PC-9 (cell line): ENCODE data around the gene TTC4. TPM values are rescaled to one million over a fixed set of nuclear protein-coding genes. Genes with fewer than 3 reads are reported as not detected.

ENCODE experiments used
- BruUV-seq: library from RNA; stranded (reverse); fragments of 400-500 nt; replicated peaks from 2 replicates; lab custom pipeline; 2021; lab: Mats Ljungman, UMichigan
- CTCF ChIA-PET: fragments of 300-600 bp; sonication (Branson Sonifier 250); formaldehyde crosslinking; loops from one replicate; lab custom pipeline; 2022; ENCODE audit warnings: antibody characterized with exemption; lab: Charles Lee
- POLR2A ChIA-PET: fragments of 300-600 bp; sonication (Branson Sonifier 250); formaldehyde crosslinking; loops from one replicate; lab custom pipeline; 2022; ENCODE audit warnings: antibody characterized with exemption; ENCODE audit not compliant: unreplicated experiment; lab: Charles Lee
- DNase-seq, 2 experiments: peaks; one replicate each; pipeline versions ENCODE4 v3.0.0 to v3.0.0-alpha.2; 2015 to 2022; ENCODE audit warnings: mixed read lengths in 1 of 2
- H2AFZ ChIP-seq: fragments of 200-600 bp; sonication (generic); 2 replicates; pipeline ENCODE4 v1.8.1; 2017; ENCODE audit warnings: antibody characterized with exemption
- H3F3A ChIP-seq: fragments of 200-600 bp; sonication (generic); 2 replicates; pipeline ENCODE4 v1.8.1; 2017; ENCODE audit warnings: antibody characterized with exemption, mild to moderate bottlenecking, low read depth; ENCODE audit not compliant: insufficient read depth
- H3K27ac ChIP-seq: fragments of 200-600 bp; sonication (generic); 2 replicates; pipeline ENCODE4 v1.6.1; 2016; ENCODE audit warnings: mixed run types
- H3K27me3 ChIP-seq: fragments of 200-600 bp; sonication (generic); 2 replicates; pipeline ENCODE4 v1.6.1; 2016; ENCODE audit warnings: low read depth, mixed run types; ENCODE audit not compliant: insufficient read depth
- H3K36me3 ChIP-seq: fragments of 200-600 bp; sonication (generic); 2 replicates; pipeline ENCODE4 v1.6.1; 2016; ENCODE audit warnings: low read depth, mixed run types
- H3K4me1 ChIP-seq: fragments of 200-600 bp; sonication (generic); replicated peaks from 2 replicates; pipeline ENCODE4 v1.6.1; 2016; ENCODE audit warnings: mixed run types; ENCODE audit not compliant: insufficient read depth
- H3K4me2 ChIP-seq: fragments of 200-600 bp; sonication (generic); 2 replicates; pipeline ENCODE4 v1.6.1; 2017; ENCODE audit warnings: mixed run types
- H3K4me3 ChIP-seq: fragments of 200-600 bp; sonication (generic); 2 replicates; pipeline ENCODE4 v1.6.1; 2016; ENCODE audit warnings: mixed run types
- H3K79me2 ChIP-seq: fragments of 200-600 bp; sonication (generic); 2 replicates; pipeline ENCODE4 v1.6.1; 2017; ENCODE audit warnings: low read depth, mixed run types
- H3K9me2 ChIP-seq: fragments of 200-600 bp; sonication (generic); 2 replicates; pipeline ENCODE4 v1.8.1; 2017; ENCODE audit warnings: mild to moderate bottlenecking; ENCODE audit not compliant: insufficient read depth
- H3K9me3 ChIP-seq: fragments of 200-600 bp; sonication (generic); 2 replicates; pipeline ENCODE4 v1.8.1; 2016; ENCODE audit warnings: low read depth; ENCODE audit not compliant: insufficient read depth
- H4K20me1 ChIP-seq: fragments of 200-600 bp; sonication (generic); 2 replicates; pipeline ENCODE4 v1.8.1; 2017; ENCODE audit not compliant: insufficient read depth
- EZH2 ChIP-seq: fragments of 200-600 bp; sonication (generic); IDR thresholded peaks from 2 replicates; pipeline ENCODE4 v1.8.0; 2017; ENCODE audit warnings: antibody characterized with exemption, low read depth
- intact Hi-C: fragments of 100-400 bp; cut with micrococcal nuclease; formaldehyde crosslinking; loops from one replicate; pipeline ENCODE4 v1.10.0; 2022; ENCODE audit not compliant: unreplicated experiment
- total RNA-seq: library from RNA; stranded (reverse); gene quantifications from 2 replicates; pipeline ENCODE4 v1.2.3, GENCODE V29; 2021
- TF ChIP-seq, protein P1 (sequence below): fragments of 200-600 bp; sonication (generic); conservative IDR thresholded peaks from 2 replicates; pipeline ENCODE4 v1.6.1; 2017; ENCODE audit warnings: mixed run types, antibody characterized with exemption, mild to moderate bottlenecking, moderate library complexity

The TTC4 gene
- total RNA-seq, 1 experiment from 2014 or later, result 31.5 TPM

DNA sequence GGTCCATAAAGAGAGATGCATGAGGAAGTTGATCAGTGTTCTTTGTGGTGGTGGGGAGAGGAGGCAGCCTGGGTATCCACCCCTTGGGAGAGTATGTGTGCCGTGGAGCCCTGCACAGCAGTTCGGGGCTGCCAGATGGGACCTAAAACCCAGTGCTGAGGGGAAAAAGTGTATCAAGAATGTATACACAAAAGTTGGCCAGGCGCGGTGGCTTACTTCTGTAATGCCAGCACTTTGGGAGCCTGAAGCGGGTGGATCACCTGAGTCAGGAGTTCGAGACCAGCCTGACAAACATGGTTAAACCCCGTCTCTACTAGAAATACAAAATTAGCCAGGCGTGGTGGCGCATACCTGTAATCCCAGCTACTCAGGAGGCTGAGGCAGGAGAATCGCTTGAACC is 4.1 kb upstream of the TTC4 start:
- ChIA-PET CTCF (no interaction called here), POLR2A (no interaction called here)
- no peak overlapping the region for H2AFZ ChIP-seq
- no peak overlapping the region for H3K27ac ChIP-seq
- intact Hi-C loops, result no loop called here
- peaks cover 2% of the 10 kb centered on the region for H3K4me1 ChIP-seq
- BruUV-seq, result no TSS peak
- H4K20me1 ChIP-seq, result no peaks in the 10 kb centered on the region
- no peaks in the 10 kb centered on the region for H3F3A ChIP-seq
- H3K36me3 ChIP-seq, result no peaks in the 10 kb centered on the region
- no peak for DNase-seq
- H3K4me3 ChIP-seq, result no peak overlapping the region
- peaks cover 36% of the 10 kb centered on the region for H3K27me3 ChIP-seq
- peaks cover 7% of the 10 kb centered on the region for H3K79me2 ChIP-seq
- no peak overlapping the region for H3K4me2 ChIP-seq
- TF ChIP-seq EZH2, result no peak
- TF ChIP-seq, protein P1, sequence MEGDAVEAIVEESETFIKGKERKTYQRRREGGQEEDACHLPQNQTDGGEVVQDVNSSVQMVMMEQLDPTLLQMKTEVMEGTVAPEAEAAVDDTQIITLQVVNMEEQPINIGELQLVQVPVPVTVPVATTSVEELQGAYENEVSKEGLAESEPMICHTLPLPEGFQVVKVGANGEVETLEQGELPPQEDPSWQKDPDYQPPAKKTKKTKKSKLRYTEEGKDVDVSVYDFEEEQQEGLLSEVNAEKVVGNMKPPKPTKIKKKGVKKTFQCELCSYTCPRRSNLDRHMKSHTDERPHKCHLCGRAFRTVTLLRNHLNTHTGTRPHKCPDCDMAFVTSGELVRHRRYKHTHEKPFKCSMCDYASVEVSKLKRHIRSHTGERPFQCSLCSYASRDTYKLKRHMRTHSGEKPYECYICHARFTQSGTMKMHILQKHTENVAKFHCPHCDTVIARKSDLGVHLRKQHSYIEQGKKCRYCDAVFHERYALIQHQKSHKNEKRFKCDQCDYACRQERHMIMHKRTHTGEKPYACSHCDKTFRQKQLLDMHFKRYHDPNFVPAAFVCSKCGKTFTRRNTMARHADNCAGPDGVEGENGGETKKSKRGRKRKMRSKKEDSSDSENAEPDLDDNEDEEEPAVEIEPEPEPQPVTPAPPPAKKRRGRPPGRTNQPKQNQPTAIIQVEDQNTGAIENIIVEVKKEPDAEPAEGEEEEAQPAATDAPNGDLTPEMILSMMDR, result no peak
- no peaks in the 10 kb centered on the region for H3K9me3 ChIP-seq
- no peaks in the 10 kb centered on the region for H3K9me2 ChIP-seq

- Histone ChIP-seq H3K4me2 (peak overlapping the region; percentile 82), H3K4me1 (peaks cover 9% of the 10 kb centered on the region), H3K9me2 (no peaks in the 10 kb centered on the region), H3K4me3 (peak overlapping the region; percentile 82; the same call in 1 of the 2 replicates), H2AFZ (peak overlapping the region; percentile 79), H3K27me3 (peaks cover 12% of the 10 kb centered on the region), H4K20me1 (no peaks in the 10 kb centered on the region), H3K79me2 (peaks cover 26% of the 10 kb centered on the region), H3K9me3 (no peaks in the 10 kb centered on the region), H3K36me3 (0 out of 2 replicates have a peak, but pooled peaks cover 9% of the 10 kb centered on the region), H3K27ac (no peak overlapping the region), H3F3A (no peaks in the 10 kb centered on the region)
- CTCF ChIA-PET, result interaction anchor here (0.7 kb wide), 1 partner anchor 13 kb away, joined by 9 read pairs; no protein-coding TSS in a partner anchor
- no peak for DNase-seq
- TF ChIP-seq, protein P1, result no peak
- TF ChIP-seq EZH2, result no peak
- POLR2A ChIA-PET, result no interaction called here
- no TSS peak for BruUV-seq
- intact Hi-C loops, result loop anchor here (5.0 kb wide), 1 partner anchor 82 kb away; no protein-coding TSS in a partner anchor
These were observed 674 bp upstream of the TTC4 start for GRCh38 chr1:54714881-54715492.

DNA sequence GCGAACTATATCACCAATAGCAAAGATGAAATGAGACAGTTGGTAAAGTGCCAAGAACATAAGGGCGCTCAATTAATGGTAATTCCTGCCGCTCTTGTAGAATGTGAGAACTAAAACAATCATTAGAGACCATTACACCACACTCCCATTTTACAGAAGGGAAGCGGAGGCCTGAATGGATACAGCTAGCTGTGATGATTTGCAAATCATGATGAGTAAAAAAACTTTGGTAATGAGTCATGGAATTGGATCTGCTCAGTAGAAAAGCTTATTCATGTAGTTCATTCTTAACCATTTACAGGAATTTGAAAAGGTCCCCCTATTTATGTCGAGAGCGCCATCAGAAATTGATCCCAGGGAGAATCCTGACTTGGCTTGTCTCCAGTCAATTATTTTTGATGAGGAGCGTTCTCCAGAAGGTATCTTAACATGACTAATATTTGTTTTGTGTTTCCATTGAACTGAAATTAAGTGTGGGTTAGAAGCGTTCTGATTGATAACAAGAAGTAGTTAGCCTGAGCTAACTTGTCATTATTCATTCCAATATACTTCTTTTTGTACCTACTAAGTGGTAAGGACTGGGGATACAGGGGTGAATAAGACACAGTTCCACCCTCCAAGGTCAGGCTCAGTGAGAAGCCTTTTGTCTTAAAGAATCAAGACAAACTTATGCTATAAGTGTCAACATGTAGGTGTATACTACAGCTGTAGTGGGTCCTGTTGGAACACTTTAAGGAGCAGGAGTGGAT is 812 bp downstream of the TTC4 start:
- intact Hi-C loops, result loop anchor here (1.0 to 5.0 kb wide), 2 partner anchors 81 to 663 kb away; partner anchors contain the start of genes TCEANC2 and TMEM59
- peak in 1 of 2 experiments; percentile 52 for DNase-seq
- Histone ChIP-seq H3F3A (no peaks in the 10 kb centered on the region; the same call in 1 of the 2 replicates), H3K27me3 (no peaks in the 10 kb centered on the region; the same call in 1 of the 2 replicates), H3K9me3 (no peaks in the 10 kb centered on the region), H3K79me2 (peaks cover 26% of the 10 kb centered on the region), H3K9me2 (no peaks in the 10 kb centered on the region), H4K20me1 (no peaks in the 10 kb centered on the region), H2AFZ (peak overlapping the region; percentile 86), H3K27ac (peak overlapping the region; percentile 78), H3K36me3 (peaks cover 18% of the 10 kb centered on the region), H3K4me3 (peak overlapping the region; percentile 82), H3K4me2 (peak overlapping the region; percentile 82), H3K4me1 (peaks cover 12% of the 10 kb centered on the region)
- BruUV-seq, result no TSS peak
- TF ChIP-seq, protein P1, result no peak
- no peak for TF ChIP-seq EZH2
- ChIA-PET POLR2A (no interaction called here), CTCF (no interaction called here)
